HG02973 (cell line): ENCODE measurements around the gene HNMT.
"Not testable (repeated sequence)": the region's sequence is repeated elsewhere in the genome, so short reads cannot be mapped to it uniquely, and the experiment has no call there.

Source experiments
- ATAC-seq: cut with Tn5 transposase; IDR thresholded peaks from one replicate; pipeline ENCODE4 v1.9.1; 2021; ENCODE audit warnings: moderate library complexity; ENCODE audit not compliant: unreplicated experiment

Gene HNMT

GRCh38 chr2:137964066-137964858 lies at the start of gene HNMT:
Gene HNMT (plus strand): TSS chr2:137964473. CDS start chr2:137964492, 19 bp downstream.
- no peak for ATAC-seq

- ATAC-seq: no peak
These were observed 43.0 kb upstream of the HNMT start for GRCh38 chr2:137921105-137921880.

- not testable (repeated sequence) for ATAC-seq
These were observed 42.1 kb upstream of the HNMT start for GRCh38 chr2:137922171-137922570.

- ATAC-seq: no peak
These were observed 40.3 kb upstream of the HNMT start for GRCh38 chr2:137924019-137924418.

- no peak for ATAC-seq
These were observed 38.7 kb upstream of the HNMT start for GRCh38 chr2:137925599-137925998.

GRCh38 chr2:137927846-137928245 lies 36.4 kb upstream of the HNMT start:
- no peak for ATAC-seq

GRCh38 chr2:137928547-137929518 lies 35.4 kb upstream of the HNMT start:
- ATAC-seq: no peak

GRCh38 chr2:137929519-137929916 lies 34.8 kb upstream of the HNMT start:
- ATAC-seq: no peak

GRCh38 chr2:137930146-137930545 lies 34.1 kb upstream of the HNMT start:
- no peak for ATAC-seq

- ATAC-seq: no peak
These were observed 28.7 kb upstream of the HNMT start for GRCh38 chr2:137935591-137935990.

GRCh38 chr2:137937246-137937645 lies 27.0 kb upstream of the HNMT start:
- ATAC-seq: no peak

- ATAC-seq: no peak
These were observed 26.5 kb upstream of the HNMT start for GRCh38 chr2:137937778-137938177.

GRCh38 chr2:137938204-137938603 lies 26.1 kb upstream of the HNMT start:
- no peak for ATAC-seq

GRCh38 chr2:137939026-137939425 lies 25.2 kb upstream of the HNMT start:
- ATAC-seq: no peak

- ATAC-seq: no peak
These were observed 24.1 kb upstream of the HNMT start for GRCh38 chr2:137940154-137940553.

- no peak for ATAC-seq
These were observed 22.0 kb upstream of the HNMT start for GRCh38 chr2:137942037-137942832.

GRCh38 chr2:137942833-137943677 lies 21.2 kb upstream of the HNMT start:
- no peak for ATAC-seq

GRCh38 chr2:137943678-137944347 lies 20.5 kb upstream of the HNMT start:
- no peak for ATAC-seq

- ATAC-seq: no peak
These were observed 19.6 kb upstream of the HNMT start for GRCh38 chr2:137944714-137945113.
